Measurements from ENCODE around the gene RAD23A. TPM values are rescaled to one million over a fixed set of nuclear protein-coding genes. Genes with fewer than 3 reads are reported as not detected.
"Not testable (repeated sequence)": the region's sequence is repeated elsewhere in the genome, so short reads cannot be mapped to it uniquely, and the experiment has no call there.

Gene RAD23A
- total and polyA plus RNA-seq, 4 donors, result 37.6 to 109 (median 93.5) TPM

DNA sequence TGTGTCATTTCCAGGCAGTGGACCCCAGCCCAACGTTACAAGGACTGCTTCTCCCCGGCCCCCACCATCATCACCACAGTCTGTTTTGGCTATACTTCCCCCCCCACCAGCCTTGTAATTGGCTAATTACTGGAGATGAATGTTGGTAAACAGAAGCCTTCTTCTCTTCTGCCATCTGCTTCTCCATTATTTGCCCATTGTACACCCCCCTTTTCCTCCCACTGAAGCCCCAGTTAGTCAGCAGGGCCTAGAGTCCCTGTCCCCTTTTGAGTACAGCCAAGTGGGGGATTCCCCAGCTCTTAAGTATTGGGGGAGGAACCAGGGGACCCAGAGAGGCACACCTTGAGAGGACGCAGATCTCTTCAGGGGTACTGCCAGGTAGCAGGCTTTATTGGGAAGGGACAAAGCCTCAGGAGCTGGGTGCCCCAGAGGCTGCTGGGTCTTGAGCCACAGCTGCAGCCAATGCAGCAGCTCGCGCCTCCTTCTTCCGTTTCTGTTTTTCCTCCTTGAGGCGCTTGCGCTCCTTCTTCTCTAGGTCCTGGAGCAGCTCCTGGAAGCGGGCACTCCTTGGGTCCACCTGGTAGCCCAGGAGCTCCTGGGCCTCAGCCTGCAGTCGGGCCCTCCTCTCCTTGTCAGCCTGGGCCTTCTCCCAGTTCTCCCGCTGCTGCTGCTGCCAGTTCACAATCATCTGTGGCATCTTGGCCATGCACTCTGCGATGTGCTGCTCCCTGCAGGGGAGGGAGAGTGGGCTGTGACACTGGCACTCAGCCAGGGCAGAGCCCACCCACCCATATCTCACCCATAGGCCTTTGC lies 8.3 kb downstream of the RAD23A start:
- Histone ChIP-seq H3K4me3 (ENCODE audit: low read depth, low read length) (no peak overlapping the region), H3K9me3 (ENCODE audit: control insufficient read depth, insufficient read depth, low read length) (no peaks in the 10 kb centered on the region), H3K27me3 (ENCODE audit: control insufficient read depth, insufficient read depth, low read length) (no peaks in the 10 kb centered on the region), H3K36me3 (ENCODE audit: control insufficient read depth, insufficient read depth, low read length) (peaks cover 61% of the 10 kb centered on the region), H3K27ac (ENCODE audit: low read depth, low read length) (peak overlapping the region; percentile 74), H3K4me1 (ENCODE audit: control insufficient read depth, insufficient read depth, low read length) (peaks cover 49% of the 10 kb centered on the region)
- 82% methylated on average over 8 of the region's 12 CpGs for WGBS (ENCODE audit: insufficient coverage)
- DNase-seq (ENCODE audit: low read depth in 4 of 6, low spot score in 6 of 6), result peak in 2 of 6 donors; percentile 63 to 89

DNA sequence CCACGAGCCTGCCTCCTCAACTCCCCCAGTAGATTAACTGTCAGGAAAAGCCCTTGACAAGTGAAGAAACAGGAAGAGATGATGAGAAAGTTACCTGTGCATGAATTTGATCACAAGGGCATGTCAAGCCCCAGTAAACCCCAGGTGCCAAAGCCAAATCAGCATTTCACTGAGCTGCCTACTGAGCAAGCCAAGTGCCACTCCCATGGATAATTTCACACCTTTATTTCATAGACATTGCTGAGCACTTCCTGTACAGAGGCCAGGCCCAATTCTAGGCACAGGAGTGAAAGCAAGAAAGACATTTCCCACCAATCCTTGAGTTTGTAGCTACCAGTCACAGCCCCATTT lies 8.9 kb downstream of the RAD23A start:
- peaks cover 49% of the 10 kb centered on the region for H3K4me1 ChIP-seq (ENCODE audit: control insufficient read depth, insufficient read depth, low read length)
- WGBS (ENCODE audit: insufficient coverage), result no CpG with 5 or more reads among the region's 1 CpG
- H3K9me3 ChIP-seq (ENCODE audit: control insufficient read depth, insufficient read depth, low read length), result no peaks in the 10 kb centered on the region
- no peaks in the 10 kb centered on the region for H3K27me3 ChIP-seq (ENCODE audit: control insufficient read depth, insufficient read depth, low read length)
- no peak overlapping the region for H3K27ac ChIP-seq (ENCODE audit: low read depth, low read length)
- peaks cover 55% of the 10 kb centered on the region for H3K36me3 ChIP-seq (ENCODE audit: control insufficient read depth, insufficient read depth, low read length)
- H3K4me3 ChIP-seq (ENCODE audit: low read depth, low read length), result no peak overlapping the region
- DNase-seq (ENCODE audit: low read depth in 4 of 6, low spot score in 6 of 6), result no peak

DNA sequence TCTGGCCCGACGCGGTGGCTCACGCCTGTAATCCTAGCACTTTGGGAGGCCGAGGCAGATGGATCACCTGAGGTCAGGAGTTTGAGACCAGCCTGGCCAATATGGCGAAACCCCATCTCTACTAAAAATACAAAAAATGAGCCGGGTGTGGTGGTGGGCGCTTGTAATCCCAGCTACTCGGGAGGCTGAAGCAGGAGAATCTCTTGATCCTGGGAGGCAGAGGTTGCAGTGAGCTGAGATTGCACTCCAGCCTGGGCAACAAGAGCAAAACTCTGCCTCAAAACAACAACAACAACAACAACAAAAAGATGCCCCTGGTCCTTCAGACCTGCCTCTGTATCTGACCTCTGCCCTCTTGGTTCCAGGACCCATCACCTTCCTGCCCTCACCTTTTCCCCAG lies 9.9 kb downstream of the RAD23A start:
- 57% methylated on average over 1 of the region's 9 CpGs for WGBS (ENCODE audit: insufficient coverage)
- not testable (repeated sequence) for H3K4me3 ChIP-seq (ENCODE audit: low read depth, low read length)

DNA sequence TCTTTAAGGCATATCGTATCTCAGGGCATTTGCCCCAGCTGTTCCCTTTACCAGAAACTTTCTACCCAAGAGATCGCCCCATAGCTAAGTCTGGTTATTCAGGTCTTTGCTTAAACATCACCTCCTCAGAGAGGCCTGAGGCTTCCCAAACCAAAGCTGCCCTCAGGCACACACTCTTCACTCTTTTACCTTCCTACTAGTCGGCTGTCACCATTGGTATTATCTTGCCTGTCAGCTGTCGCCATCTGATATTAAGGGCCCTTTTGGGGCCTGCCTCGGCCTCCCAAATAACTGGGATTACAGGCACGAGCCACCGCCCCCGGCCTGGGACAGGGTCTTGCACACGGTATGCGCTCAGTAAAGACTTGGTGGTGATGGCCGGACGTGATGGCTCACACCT lies 10.3 kb downstream of the RAD23A start:
- Histone ChIP-seq H3K36me3 (ENCODE audit: control insufficient read depth, insufficient read depth, low read length) (peaks cover 41% of the 10 kb centered on the region), H3K4me1 (ENCODE audit: control insufficient read depth, insufficient read depth, low read length) (peaks cover 49% of the 10 kb centered on the region), H3K27me3 (ENCODE audit: control insufficient read depth, insufficient read depth, low read length) (no peaks in the 10 kb centered on the region), H3K9me3 (ENCODE audit: control insufficient read depth, insufficient read depth, low read length) (no peaks in the 10 kb centered on the region), H3K4me3 (ENCODE audit: low read depth, low read length) (peak overlapping the region; percentile 72), H3K27ac (ENCODE audit: low read depth, low read length) (no peak overlapping the region)
- DNase-seq (ENCODE audit: low read depth in 4 of 6, low spot score in 6 of 6), result no peak
- WGBS (ENCODE audit: insufficient coverage), result 66% methylated on average over 12 of the region's 12 CpGs

More for the DNA sequence above, 9.9 kb downstream of the RAD23A start:
- Histone ChIP-seq H3K36me3 (ENCODE audit: control insufficient read depth, insufficient read depth, low read length) (peaks cover 45% of the 10 kb centered on the region), H3K4me1 (ENCODE audit: control insufficient read depth, insufficient read depth, low read length) (peaks cover 49% of the 10 kb centered on the region)
- not testable (repeated sequence) for DNase-seq (ENCODE audit: low read depth in 4 of 6, low spot score in 6 of 6); H3K9me3 ChIP-seq (ENCODE audit: control insufficient read depth, insufficient read depth, low read length); H3K27ac ChIP-seq (ENCODE audit: low read depth, low read length); H3K27me3 ChIP-seq (ENCODE audit: control insufficient read depth, insufficient read depth, low read length)

DNA sequence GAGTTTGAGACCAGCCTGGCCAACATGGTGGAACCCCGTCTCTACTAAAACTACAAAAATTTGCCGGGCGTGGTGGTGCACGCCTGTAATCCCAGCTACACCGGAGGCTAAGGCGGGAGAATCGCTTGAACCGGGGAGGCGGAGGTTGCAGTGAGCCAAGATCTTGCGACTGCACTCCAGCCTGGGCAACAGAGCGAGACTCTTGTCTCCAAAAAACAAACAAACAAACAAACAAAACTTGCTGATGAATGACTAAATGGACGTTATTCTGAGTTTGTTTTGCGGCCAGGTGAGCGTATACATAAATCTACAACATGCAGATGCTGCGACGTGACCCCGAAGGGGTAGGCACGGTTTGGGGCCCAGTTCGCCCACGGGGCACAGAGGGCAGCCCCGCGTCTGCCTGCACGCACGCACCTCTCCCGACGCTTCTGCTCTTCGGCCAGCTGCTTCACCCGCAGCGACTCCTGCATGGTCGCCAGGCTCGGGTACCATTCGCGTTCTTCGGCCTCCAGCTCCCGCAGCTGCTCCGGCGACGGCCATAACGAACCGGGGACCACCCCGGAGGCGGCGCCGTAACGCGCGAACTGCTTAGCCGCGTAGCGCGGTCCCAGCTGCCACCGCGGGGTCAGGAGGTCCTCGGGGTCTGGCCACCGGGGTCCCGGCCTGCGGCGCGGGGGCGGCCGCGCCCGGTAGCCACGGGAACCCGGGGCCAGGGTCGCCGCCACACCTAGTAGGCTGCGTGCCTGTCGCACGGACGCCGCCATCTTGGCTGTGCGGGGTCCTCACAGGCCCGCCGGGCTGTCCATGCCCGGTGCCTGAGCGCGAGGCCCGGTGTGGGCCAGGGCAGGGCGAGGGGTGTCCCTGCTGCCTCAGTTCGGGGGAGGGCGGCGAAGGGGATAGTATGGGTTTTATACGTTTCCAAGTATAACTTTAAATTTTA lies 11.1 kb downstream of the RAD23A start, which contains the start of gene GADD45GIP1:
TSS of gene GADD45GIP1 (minus strand) at position 778 of the 943 bp plus-strand sequence. CDS start at position 767, 11 bp downstream.
- H3K27ac ChIP-seq (ENCODE audit: low read depth, low read length), result peak within 1 kb of the TSS; percentile 85
- H3K9me3 ChIP-seq (ENCODE audit: control insufficient read depth, insufficient read depth, low read length), result no peaks in the 10 kb centered on the region
- peaks cover 47% of the 10 kb centered on the region for H3K4me1 ChIP-seq (ENCODE audit: control insufficient read depth, insufficient read depth, low read length)
- H3K36me3 ChIP-seq (ENCODE audit: control insufficient read depth, insufficient read depth, low read length), result peaks cover 34% of the 10 kb centered on the region
- peak in 3 of 6 donors; percentile 58 to 92 (median 91) for DNase-seq (ENCODE audit: low read depth in 4 of 6, low spot score in 6 of 6)
- no peaks in the 10 kb centered on the region for H3K27me3 ChIP-seq (ENCODE audit: control insufficient read depth, insufficient read depth, low read length)
- peak within 1 kb of the TSS; percentile 72 for H3K4me3 ChIP-seq (ENCODE audit: low read depth, low read length)
- WGBS (ENCODE audit: insufficient coverage), result 4% methylated on average over 77 of the region's 84 CpGs

DNA sequence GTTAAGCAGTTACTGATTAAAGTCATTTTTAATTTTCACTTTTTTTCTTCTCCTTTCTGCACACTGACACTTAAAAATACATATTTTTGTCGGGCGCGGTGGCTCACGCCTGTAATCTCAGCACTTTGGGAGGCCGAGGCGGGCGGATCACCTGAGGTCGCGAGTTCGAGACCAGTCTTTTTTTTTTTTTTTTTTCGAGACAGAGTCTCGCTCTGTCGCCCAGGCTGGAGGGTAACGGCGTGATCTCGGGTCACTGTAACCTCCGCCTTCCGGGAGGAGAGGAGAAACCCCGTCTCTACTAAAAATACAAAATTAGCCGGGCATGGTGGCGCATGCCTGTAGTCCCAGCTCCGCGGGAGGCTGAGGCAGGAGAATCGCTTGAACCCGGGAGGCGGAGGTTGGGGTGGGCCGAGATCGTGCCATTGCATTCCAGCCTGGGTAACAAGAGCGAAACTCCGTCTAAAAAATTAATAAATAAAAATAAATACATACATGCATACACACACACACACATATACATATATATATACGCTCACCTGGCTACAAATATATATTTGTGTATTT lies 11.8 kb downstream of the RAD23A start:
- H3K27ac ChIP-seq (ENCODE audit: low read depth, low read length), result peak overlapping the region; percentile 85
- H3K9me3 ChIP-seq (ENCODE audit: control insufficient read depth, insufficient read depth, low read length); H3K27me3 ChIP-seq (ENCODE audit: control insufficient read depth, insufficient read depth, low read length); DNase-seq (ENCODE audit: low read depth in 4 of 6, low spot score in 6 of 6): not testable (repeated sequence)
- peaks cover 39% of the 10 kb centered on the region for H3K4me1 ChIP-seq (ENCODE audit: control insufficient read depth, insufficient read depth, low read length)
- 21% methylated on average over 13 of the region's 31 CpGs for WGBS (ENCODE audit: insufficient coverage)
- H3K4me3 ChIP-seq (ENCODE audit: low read depth, low read length), result peak overlapping the region; percentile 72
- H3K36me3 ChIP-seq (ENCODE audit: control insufficient read depth, insufficient read depth, low read length), result peaks cover 26% of the 10 kb centered on the region

DNA sequence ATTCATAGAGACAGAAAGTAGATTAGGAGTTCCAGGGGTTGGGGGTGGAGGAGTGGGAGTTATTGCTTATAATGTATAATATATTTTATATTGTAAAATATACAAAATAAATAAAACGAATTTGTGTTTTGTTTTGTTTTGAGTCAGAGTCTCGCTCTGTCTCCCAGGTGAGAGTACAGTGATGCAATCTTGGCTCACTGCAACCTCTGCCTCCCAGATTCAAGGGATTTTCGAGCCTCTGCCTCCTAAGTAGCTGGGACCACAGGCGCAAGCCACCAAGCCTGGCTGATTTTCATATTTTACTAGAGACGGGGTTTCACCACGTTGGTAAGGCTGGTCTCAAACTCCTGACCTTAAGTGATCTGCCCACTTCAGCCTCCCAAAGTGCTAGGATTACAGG lies 13.8 kb downstream of the RAD23A start:
- no peak for DNase-seq (ENCODE audit: low read depth in 4 of 6, low spot score in 6 of 6)
- WGBS (ENCODE audit: insufficient coverage), result 77% methylated on average over 5 of the region's 6 CpGs
- Histone ChIP-seq H3K4me3 (ENCODE audit: low read depth, low read length) (no peak overlapping the region), H3K27me3 (ENCODE audit: control insufficient read depth, insufficient read depth, low read length) (no peaks in the 10 kb centered on the region), H3K4me1 (ENCODE audit: control insufficient read depth, insufficient read depth, low read length) (peaks cover 19% of the 10 kb centered on the region), H3K36me3 (ENCODE audit: control insufficient read depth, insufficient read depth, low read length) (peaks cover 6% of the 10 kb centered on the region), H3K27ac (ENCODE audit: low read depth, low read length) (no peak overlapping the region), H3K9me3 (ENCODE audit: control insufficient read depth, insufficient read depth, low read length) (no peaks in the 10 kb centered on the region)

DNA sequence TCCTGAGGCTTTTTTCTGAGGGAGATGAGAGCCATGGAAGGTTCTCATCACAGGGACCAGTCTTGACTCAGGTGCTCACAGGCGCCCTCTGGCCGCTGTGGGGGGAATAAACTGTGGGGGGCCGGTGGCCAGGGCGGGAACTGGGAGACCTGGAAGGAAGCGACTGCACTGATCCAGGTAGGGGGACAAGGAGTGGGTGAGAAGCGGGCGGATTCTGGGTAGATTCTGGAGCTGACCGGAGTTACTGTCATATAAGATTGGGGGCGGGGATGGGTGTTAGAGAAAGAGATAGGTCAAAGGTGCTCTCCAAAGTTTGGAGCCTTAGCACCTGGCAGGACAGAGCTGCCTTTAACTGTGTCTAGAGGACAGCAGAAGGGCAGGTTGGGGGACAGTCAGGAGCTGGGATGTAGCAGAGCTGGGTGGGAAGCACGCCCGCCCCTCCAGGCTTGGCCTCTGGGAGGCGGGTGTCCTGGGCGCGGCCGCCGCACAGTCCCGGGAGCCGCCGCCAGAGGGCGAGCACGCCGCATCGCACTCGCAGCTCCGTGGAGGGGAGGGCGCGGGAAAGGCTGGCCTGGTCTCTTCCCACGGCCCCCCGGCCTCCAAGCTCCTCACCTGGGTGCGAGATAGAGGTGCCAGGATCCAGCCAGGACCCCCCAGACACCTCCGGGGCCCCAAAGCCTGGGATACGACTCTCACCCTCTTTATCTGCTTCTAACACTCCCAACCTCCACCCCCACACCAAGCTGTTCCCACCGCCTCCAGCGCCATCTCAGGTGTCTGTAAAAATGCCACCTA lies 19.6 kb downstream of the RAD23A start:
- Histone ChIP-seq H3K4me1 (ENCODE audit: control insufficient read depth, insufficient read depth, low read length) (peaks cover 20% of the 10 kb centered on the region), H3K4me3 (ENCODE audit: low read depth, low read length) (peak overlapping the region; percentile 46), H3K27me3 (ENCODE audit: control insufficient read depth, insufficient read depth, low read length) (no peaks in the 10 kb centered on the region), H3K9me3 (ENCODE audit: control insufficient read depth, insufficient read depth, low read length) (no peaks in the 10 kb centered on the region), H3K36me3 (ENCODE audit: control insufficient read depth, insufficient read depth, low read length) (no peaks in the 10 kb centered on the region), H3K27ac (ENCODE audit: low read depth, low read length) (peak overlapping the region; percentile 7)
- DNase-seq (ENCODE audit: low read depth in 4 of 6, low spot score in 6 of 6), result peak in 4 of 6 donors; percentile 52 to 91 (median 74)
- 1% methylated on average over 32 of the region's 34 CpGs for WGBS (ENCODE audit: insufficient coverage)

DNA sequence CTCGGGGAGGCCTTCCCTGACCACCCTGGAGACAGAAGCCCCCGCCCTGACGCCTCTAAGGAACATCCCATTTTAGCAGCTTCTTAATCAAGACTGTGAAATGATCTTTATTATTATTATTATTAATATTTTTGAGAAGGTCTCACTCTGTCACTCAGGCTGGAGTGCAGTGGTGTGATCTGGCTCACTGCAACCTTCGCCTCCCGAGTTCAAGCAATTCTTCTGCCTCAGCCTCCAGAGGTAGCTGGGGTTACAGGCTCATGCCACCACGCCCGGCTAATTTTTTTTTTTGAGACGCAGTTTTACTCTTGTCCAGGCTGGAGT lies 20.1 kb downstream of the RAD23A start:
- 90% methylated on average over 5 of the region's 8 CpGs for WGBS (ENCODE audit: insufficient coverage)
- peak overlapping the region; percentile 7 for H3K27ac ChIP-seq (ENCODE audit: low read depth, low read length)
- H3K4me1 ChIP-seq (ENCODE audit: control insufficient read depth, insufficient read depth, low read length), result peaks cover 20% of the 10 kb centered on the region
- H3K4me3 ChIP-seq (ENCODE audit: low read depth, low read length), result peak overlapping the region; percentile 46
- H3K36me3 ChIP-seq (ENCODE audit: control insufficient read depth, insufficient read depth, low read length), result no peaks in the 10 kb centered on the region
- H3K9me3 ChIP-seq (ENCODE audit: control insufficient read depth, insufficient read depth, low read length), result no peaks in the 10 kb centered on the region
- no peaks in the 10 kb centered on the region for H3K27me3 ChIP-seq (ENCODE audit: control insufficient read depth, insufficient read depth, low read length)
- DNase-seq (ENCODE audit: low read depth in 4 of 6, low spot score in 6 of 6), result no peak
